OCI-LY1 (cell line): Measurements from ENCODE around the gene TRIM63.

Source experiments
- EZH2 ChIP-seq: fragments of 200-600 bp; sonication (generic), shearing (Covaris generic); IDR thresholded peaks from 2 replicates; pipeline ENCODE4 v1.8.0; 2017; ENCODE audit warnings: borderline replicate concordance, mixed run types, mild to moderate bottlenecking, antibody characterized with exemption, low read length, moderate library complexity, mixed read lengths
- TF ChIP-seq, protein P1 (sequence below): fragments of 200-600 bp; sonication (generic), shearing (Covaris generic); IDR thresholded peaks from 2 replicates; pipeline ENCODE4 v1.5.1; 2017; ENCODE audit warnings: mild to moderate bottlenecking, antibody characterized with exemption, low read length, moderate library complexity, mixed read lengths

- TF ChIP-seq, protein P1, sequence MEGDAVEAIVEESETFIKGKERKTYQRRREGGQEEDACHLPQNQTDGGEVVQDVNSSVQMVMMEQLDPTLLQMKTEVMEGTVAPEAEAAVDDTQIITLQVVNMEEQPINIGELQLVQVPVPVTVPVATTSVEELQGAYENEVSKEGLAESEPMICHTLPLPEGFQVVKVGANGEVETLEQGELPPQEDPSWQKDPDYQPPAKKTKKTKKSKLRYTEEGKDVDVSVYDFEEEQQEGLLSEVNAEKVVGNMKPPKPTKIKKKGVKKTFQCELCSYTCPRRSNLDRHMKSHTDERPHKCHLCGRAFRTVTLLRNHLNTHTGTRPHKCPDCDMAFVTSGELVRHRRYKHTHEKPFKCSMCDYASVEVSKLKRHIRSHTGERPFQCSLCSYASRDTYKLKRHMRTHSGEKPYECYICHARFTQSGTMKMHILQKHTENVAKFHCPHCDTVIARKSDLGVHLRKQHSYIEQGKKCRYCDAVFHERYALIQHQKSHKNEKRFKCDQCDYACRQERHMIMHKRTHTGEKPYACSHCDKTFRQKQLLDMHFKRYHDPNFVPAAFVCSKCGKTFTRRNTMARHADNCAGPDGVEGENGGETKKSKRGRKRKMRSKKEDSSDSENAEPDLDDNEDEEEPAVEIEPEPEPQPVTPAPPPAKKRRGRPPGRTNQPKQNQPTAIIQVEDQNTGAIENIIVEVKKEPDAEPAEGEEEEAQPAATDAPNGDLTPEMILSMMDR, result no peak
- TF ChIP-seq EZH2, result no peak
These were observed 30.3 kb upstream of the TRIM63 start for GRCh38 chr1:26097696-26098095.
